C4-2B (cell line): ENCODE results near the gene TPSD1.

ENCODE experiments used
- H3K27ac ChIP-seq: fragments of 450-650 bp; 2 replicates; pipeline ENCODE4 v1.5.1; 2017
- CTCF ChIP-seq: fragments of 450-650 bp; conservative IDR thresholded peaks from 2 replicates; pipeline ENCODE4 v1.5.1; 2017; ENCODE audit warnings: mild to moderate bottlenecking
- ZFX ChIP-seq: fragments of 450-650 bp; IDR thresholded peaks from 2 replicates; pipeline ENCODE4 v1.6.1; 2017

TPSD1 gene

GRCh38 chr16:1297018-1297696, 41.3 kb downstream of the TPSD1 start:
- H3K27ac ChIP-seq, result peak overlapping the region; percentile 84
- TF ChIP-seq ZFX, result no peak
- no peak for TF ChIP-seq CTCF

DNA sequence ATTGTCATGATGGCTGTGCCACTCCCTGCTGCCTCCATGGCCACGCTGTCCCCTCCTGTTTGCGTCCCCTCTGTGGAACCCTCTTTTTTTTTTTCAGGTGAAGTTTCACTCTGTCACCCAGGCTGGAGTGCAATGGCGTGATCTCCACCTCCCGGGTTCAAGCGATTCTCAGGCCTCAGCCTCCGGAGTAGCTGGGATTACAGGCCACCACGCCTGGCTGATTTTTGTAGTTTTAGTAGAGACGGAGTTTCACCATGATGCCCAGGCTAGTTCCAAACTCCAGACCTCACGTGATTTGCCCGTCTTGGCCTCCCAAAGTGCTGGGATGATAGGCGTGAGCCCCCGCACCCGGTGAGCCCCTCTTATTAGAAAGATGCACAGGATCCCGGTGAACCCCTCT, 42.5 kb downstream of the TPSD1 start:
- TF ChIP-seq ZFX (no peak), CTCF (no peak)
- peak overlapping the region; percentile 84 for H3K27ac ChIP-seq

DNA sequence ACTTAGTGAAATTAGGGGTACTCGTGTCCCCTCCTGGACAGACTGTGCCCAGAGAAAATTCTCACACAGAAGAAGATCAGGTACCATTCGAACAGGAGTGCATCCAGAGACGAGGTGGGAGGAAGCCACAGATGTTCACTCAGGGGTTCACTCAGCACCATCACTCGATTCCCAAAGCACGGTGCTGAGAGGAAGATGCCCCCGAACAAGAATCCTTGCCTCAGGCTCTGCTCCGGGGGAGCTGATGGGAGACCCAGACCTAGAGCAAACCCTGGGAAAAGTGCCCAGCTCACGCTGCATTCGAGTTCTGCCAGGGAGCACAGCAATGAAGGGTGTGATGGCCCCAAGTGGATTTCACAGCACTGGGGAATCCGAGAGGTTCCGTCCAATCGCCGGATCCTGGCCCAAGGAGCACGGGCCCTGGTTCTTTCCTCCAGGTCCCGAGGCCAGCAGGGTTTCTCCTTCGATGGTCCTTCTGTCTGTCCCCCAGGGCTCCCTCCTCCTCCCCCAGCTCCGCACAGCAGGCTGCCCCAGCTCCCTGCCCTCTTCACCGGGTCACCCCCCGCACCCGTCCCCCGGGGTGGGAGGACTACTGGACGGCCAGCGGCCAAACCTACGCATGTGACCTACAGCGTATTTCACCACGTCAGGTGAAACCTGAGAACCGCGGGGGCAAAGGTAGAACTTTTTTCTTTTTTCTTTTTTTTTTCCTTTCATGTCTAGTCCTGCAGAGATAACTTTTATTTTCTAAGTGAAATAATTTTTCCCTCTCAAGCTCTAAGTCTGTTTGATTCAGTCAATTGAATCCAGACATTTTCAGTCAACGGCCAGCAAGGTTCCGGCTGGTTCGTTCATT, 43.4 kb downstream of the TPSD1 start:
- TF ChIP-seq CTCF (no peak), ZFX (no peak)
- H3K27ac ChIP-seq, result peak overlapping the region; percentile 84; the same call in 1 of the 2 replicates

DNA sequence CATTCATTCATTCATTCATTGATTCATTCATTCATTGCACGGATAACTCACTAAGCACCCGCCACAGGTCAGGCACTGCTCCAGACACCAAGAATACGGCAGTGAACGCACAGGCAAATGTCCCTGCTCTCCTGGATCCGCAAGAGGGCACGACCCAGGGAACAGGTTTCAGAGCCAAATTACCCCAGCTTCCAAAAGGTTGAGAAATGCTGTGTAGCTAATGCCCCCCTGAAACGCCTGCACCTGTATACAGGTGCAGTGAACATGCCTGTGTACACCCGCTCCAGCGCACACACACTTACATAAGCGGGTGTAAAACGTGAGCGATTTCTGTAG, 44.0 kb downstream of the TPSD1 start:
- no peak for TF ChIP-seq CTCF
- TF ChIP-seq ZFX, result no peak
- no peak overlapping the region for H3K27ac ChIP-seq

GRCh38 chr16:1300664-1301476, 45.0 kb downstream of the TPSD1 start:
- peak; percentile 97 for TF ChIP-seq CTCF
- TF ChIP-seq ZFX, result no peak
- peak overlapping the region; percentile 29; the same call in 1 of the 2 replicates for H3K27ac ChIP-seq

DNA sequence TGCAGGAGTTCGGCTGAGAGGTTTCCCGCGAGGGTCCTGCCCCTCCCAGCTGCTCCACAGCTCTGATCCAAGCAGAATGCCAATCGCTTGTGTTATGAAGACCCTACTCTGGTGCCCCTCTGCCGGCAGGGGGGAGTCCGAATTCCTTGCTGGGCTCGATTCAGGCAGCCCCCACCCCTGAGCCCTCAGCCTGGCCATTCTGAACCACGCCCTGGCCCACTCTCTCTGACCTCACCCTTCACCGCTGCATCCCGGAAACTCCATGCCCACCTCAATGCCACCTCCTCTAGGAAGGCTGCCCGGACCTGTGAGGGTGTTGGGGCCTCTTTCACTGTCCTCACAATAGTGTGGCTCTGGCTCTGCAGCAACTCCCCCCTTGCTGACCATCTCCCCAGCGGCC, 45.7 kb downstream of the TPSD1 start:
- TF ChIP-seq CTCF (no peak), ZFX (no peak)
- peak overlapping the region; percentile 29; the same call in 1 of the 2 replicates for H3K27ac ChIP-seq
